ENCODE data around the gene KLHL26.

DNA sequence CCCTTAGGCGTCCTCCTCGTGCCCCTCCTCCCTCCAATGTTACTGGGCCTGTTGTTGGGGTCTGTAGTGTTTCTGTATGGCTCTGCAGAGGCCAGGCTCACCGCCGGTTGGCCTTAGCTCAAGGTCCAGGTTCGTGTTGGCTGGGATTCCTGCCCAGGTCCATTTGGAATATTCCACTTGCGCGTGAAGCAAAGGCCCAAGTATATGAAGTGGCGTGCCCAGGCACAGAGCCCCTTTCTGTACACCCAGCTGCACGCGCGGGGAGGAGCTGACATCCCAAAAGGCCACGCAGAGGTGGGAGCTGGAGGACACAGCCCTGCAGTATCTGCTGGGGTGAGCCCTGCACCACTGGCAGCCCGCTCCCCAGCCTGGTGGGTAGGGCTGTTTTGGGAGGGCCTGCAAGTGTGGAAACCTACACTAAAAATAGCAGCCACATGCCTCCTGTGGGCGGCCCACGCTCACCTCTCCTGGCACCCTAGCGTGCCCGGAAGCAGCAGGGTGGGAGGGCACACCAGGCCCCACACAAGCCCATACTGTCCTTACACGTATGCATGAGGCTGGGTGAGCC, 76.8 kb downstream of the KLHL26 start:
- TF ChIP-seq, protein P1, sequence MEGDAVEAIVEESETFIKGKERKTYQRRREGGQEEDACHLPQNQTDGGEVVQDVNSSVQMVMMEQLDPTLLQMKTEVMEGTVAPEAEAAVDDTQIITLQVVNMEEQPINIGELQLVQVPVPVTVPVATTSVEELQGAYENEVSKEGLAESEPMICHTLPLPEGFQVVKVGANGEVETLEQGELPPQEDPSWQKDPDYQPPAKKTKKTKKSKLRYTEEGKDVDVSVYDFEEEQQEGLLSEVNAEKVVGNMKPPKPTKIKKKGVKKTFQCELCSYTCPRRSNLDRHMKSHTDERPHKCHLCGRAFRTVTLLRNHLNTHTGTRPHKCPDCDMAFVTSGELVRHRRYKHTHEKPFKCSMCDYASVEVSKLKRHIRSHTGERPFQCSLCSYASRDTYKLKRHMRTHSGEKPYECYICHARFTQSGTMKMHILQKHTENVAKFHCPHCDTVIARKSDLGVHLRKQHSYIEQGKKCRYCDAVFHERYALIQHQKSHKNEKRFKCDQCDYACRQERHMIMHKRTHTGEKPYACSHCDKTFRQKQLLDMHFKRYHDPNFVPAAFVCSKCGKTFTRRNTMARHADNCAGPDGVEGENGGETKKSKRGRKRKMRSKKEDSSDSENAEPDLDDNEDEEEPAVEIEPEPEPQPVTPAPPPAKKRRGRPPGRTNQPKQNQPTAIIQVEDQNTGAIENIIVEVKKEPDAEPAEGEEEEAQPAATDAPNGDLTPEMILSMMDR (conservative IDR thresholded peaks at IDR 0.05; ENCODE audit: low read length), result no peak
- no peak for TF ChIP-seq EZH2phosphoT487 (IDR thresholded peaks at IDR 0.05; ENCODE audit: borderline replicate concordance)

All from Loucy (cell line).